Measurements from ENCODE around the gene ASB6.
"Not testable (repeated sequence)": the region's sequence is repeated elsewhere in the genome, so short reads cannot be mapped to it uniquely, and the experiment has no call there.

ASB6 gene

GRCh38 chr9:129667378-129667777 lies 25.4 kb upstream of the ASB6 start:
- DNase-seq (ENCODE audit: low read depth in 2 of 2) = no peak

- DNase-seq (ENCODE audit: low read depth in 2 of 2) = no peak
These were observed 24.6 kb upstream of the ASB6 start for GRCh38 chr9:129666575-129666974.

GRCh38 chr9:129665814-129666520 lies 24.0 kb upstream of the ASB6 start:
- no peak for DNase-seq (ENCODE audit: low read depth in 2 of 2)

- peak in 1 of 2 donors; percentile 10 for DNase-seq (ENCODE audit: low read depth in 2 of 2)
These were observed 23.4 kb upstream of the ASB6 start, which contains the start of gene PRRX2 for GRCh38 chr9:129665389-129665775. Gene PRRX2 (plus strand): TSS chr9:129665647. CDS start chr9:129665868, 221 bp downstream.

GRCh38 chr9:129664746-129665388 lies 22.9 kb upstream of the ASB6 start:
- no peak for DNase-seq (ENCODE audit: low read depth in 2 of 2)

GRCh38 chr9:129662239-129662638 lies 20.3 kb upstream of the ASB6 start:
- not testable (repeated sequence) for DNase-seq (ENCODE audit: low read depth in 2 of 2)

- DNase-seq (ENCODE audit: low read depth in 2 of 2) = no peak
These were observed 19.1 kb upstream of the ASB6 start for GRCh38 chr9:129661029-129661428.

- DNase-seq (ENCODE audit: low read depth in 2 of 2) = no peak
These were observed 14.9 kb upstream of the ASB6 start for GRCh38 chr9:129656795-129657390.

- no peak for DNase-seq (ENCODE audit: low read depth in 2 of 2)
These were observed 13.7 kb upstream of the ASB6 start for GRCh38 chr9:129655696-129656095.

GRCh38 chr9:129655154-129655553 lies 13.2 kb upstream of the ASB6 start:
- DNase-seq (ENCODE audit: low read depth in 2 of 2) = no peak

GRCh38 chr9:129654554-129655040 lies 12.6 kb upstream of the ASB6 start:
- no peak for DNase-seq (ENCODE audit: low read depth in 2 of 2)

- no peak for DNase-seq (ENCODE audit: low read depth in 2 of 2)
These were observed 12.0 kb upstream of the ASB6 start for GRCh38 chr9:129653823-129654553.

GRCh38 chr9:129650680-129651235 lies 8.8 kb upstream of the ASB6 start:
- DNase-seq (ENCODE audit: low read depth in 2 of 2) = no peak

- no peak for DNase-seq (ENCODE audit: low read depth in 2 of 2)
These were observed 8.1 kb upstream of the ASB6 start for GRCh38 chr9:129649726-129650679.

- no peak for DNase-seq (ENCODE audit: low read depth in 2 of 2)
These were observed 6.8 kb upstream of the ASB6 start for GRCh38 chr9:129648764-129649115.

GRCh38 chr9:129648092-129648763 lies 6.3 kb upstream of the ASB6 start:
- no peak for DNase-seq (ENCODE audit: low read depth in 2 of 2)

GRCh38 chr9:129647635-129648034 lies 5.7 kb upstream of the ASB6 start:
- no peak for DNase-seq (ENCODE audit: low read depth in 2 of 2)

- DNase-seq (ENCODE audit: low read depth in 2 of 2) = no peak
These were observed 4.7 kb upstream of the ASB6 start for GRCh38 chr9:129646654-129647053.

- DNase-seq (ENCODE audit: low read depth in 2 of 2) = no peak
These were observed 4.3 kb upstream of the ASB6 start for GRCh38 chr9:129646252-129646651.

GRCh38 chr9:129644902-129645301 lies 3.0 kb upstream of the ASB6 start:
- DNase-seq (ENCODE audit: low read depth in 2 of 2) = no peak
